Astrocyte of the spinal cord (primary cell): ENCODE measurements around the gene FRG2C.
"Not testable (repeated sequence)": the region's sequence is repeated elsewhere in the genome, so short reads cannot be mapped to it uniquely, and the experiment has no call there.

Experiments
- DNase-seq: peaks from one replicate; pipeline ENCODE4 v3.0.0; 2011; ENCODE audit warnings: low read depth, low spot score
- H3K4me3 ChIP-seq: 2 replicates; pipeline ENCODE4 v1.5.1; 2011; ENCODE audit warnings: low read depth, mild to moderate bottlenecking, low read length, moderate library complexity
- CTCF ChIP-seq: IDR thresholded peaks from 2 replicates; pipeline ENCODE4 v1.5.1; 2012; ENCODE audit warnings: low read depth, mild to moderate bottlenecking, low read length, inconsistent platforms
- in situ Hi-C: cut with HindIII; loops from 2 replicates; pipeline ENCODE4 v1.10.0; 2017; ENCODE audit warnings: low sequenced_read_pairs

Gene FRG2C

GRCh38 chr3:75672140-75672775, 8.1 kb downstream of the FRG2C start:
- TF ChIP-seq CTCF, result peak; percentile 18
- in situ Hi-C loops, result not testable (repeated sequence)
- peak; percentile 63 for DNase-seq
- peak overlapping the region; percentile 35 for H3K4me3 ChIP-seq

- DNase-seq, in situ Hi-C loops, H3K4me3 ChIP-seq: not testable (repeated sequence)
These were observed 19.8 kb downstream of the FRG2C start for GRCh38 chr3:75683965-75684364.

GRCh38 chr3:75687323-75687722, 23.2 kb downstream of the FRG2C start:
- in situ Hi-C loops, result no loop called here
- no peak overlapping the region for H3K4me3 ChIP-seq
- TF ChIP-seq CTCF, result no peak
- no peak for DNase-seq

GRCh38 chr3:75692061-75692460, 27.9 kb downstream of the FRG2C start:
- H3K4me3 ChIP-seq, result no peak overlapping the region
- in situ Hi-C loops, result no loop called here
- DNase-seq, result no peak
- no peak for TF ChIP-seq CTCF
